Measurements from ENCODE around the gene CH25H.

CH25H gene

GRCh38 chr10:89167915-89168314, 39.2 kb downstream of the CH25H start:
- no peak overlapping the region for H3K4me3 ChIP-seq (ENCODE audit: low read depth, low read length)
- CTCF ChIA-PET = interaction anchor here (2.1 kb wide), 1 partner anchor 138 kb away, joined by 6 read pairs; no protein-coding TSS in a partner anchor
- DNase-seq (ENCODE audit: low read depth, low spot score) = no peak
- no peak for TF ChIP-seq CTCF (IDR thresholded peaks at IDR 0.05; ENCODE audit: insufficient read depth, low read length, missing control alignments)
- POLR2A ChIA-PET = no interaction called here

- CTCF ChIA-PET = no interaction called here
- TF ChIP-seq CTCF (IDR thresholded peaks at IDR 0.05; ENCODE audit: insufficient read depth, low read length, missing control alignments) = no peak
- H3K4me3 ChIP-seq (ENCODE audit: low read depth, low read length) = no peak overlapping the region
- POLR2A ChIA-PET = no interaction called here
- DNase-seq (ENCODE audit: low read depth, low spot score) = no peak
These were observed 41.2 kb downstream of the CH25H start for GRCh38 chr10:89165923-89166322.

GRCh38 chr10:89164920-89165319, 42.2 kb downstream of the CH25H start:
- POLR2A ChIA-PET = no interaction called here
- CTCF ChIA-PET = interaction anchor here (1.7 kb wide), 1 partner anchor 53 kb away, joined by 5 read pairs; no protein-coding TSS in a partner anchor
- DNase-seq (ENCODE audit: low read depth, low spot score) = no peak
- no peak for TF ChIP-seq CTCF (IDR thresholded peaks at IDR 0.05; ENCODE audit: insufficient read depth, low read length, missing control alignments)
- H3K4me3 ChIP-seq (ENCODE audit: low read depth, low read length) = no peak overlapping the region

DNA sequence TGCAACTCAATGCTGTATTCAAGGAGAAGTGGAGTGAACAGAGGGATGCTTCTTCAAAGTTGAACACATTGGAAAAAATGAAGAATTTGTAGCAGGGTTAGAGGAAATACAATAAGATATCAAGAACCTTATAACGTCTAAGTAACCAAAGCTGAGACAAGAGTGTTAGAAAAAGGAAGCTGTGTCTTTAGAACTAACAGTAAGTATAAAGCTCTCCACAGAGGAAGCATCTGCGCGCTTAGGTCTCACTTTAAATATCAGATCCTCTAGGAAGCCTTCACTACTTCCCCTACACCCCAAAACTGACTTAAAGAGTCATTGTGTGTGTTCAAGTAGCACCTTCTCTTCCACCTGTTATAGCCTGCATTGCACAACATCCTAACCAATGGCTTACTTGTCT, 43.0 kb downstream of the CH25H start:
- no peak for TF ChIP-seq CTCF (IDR thresholded peaks at IDR 0.05; ENCODE audit: insufficient read depth, low read length, missing control alignments)
- POLR2A ChIA-PET = no interaction called here
- CTCF ChIA-PET = interaction anchor here (1.7 kb wide), 1 partner anchor 54 kb away, joined by 5 read pairs; no protein-coding TSS in a partner anchor
- no peak for DNase-seq (ENCODE audit: low read depth, low spot score)
- no peak overlapping the region for H3K4me3 ChIP-seq (ENCODE audit: low read depth, low read length)

DNA sequence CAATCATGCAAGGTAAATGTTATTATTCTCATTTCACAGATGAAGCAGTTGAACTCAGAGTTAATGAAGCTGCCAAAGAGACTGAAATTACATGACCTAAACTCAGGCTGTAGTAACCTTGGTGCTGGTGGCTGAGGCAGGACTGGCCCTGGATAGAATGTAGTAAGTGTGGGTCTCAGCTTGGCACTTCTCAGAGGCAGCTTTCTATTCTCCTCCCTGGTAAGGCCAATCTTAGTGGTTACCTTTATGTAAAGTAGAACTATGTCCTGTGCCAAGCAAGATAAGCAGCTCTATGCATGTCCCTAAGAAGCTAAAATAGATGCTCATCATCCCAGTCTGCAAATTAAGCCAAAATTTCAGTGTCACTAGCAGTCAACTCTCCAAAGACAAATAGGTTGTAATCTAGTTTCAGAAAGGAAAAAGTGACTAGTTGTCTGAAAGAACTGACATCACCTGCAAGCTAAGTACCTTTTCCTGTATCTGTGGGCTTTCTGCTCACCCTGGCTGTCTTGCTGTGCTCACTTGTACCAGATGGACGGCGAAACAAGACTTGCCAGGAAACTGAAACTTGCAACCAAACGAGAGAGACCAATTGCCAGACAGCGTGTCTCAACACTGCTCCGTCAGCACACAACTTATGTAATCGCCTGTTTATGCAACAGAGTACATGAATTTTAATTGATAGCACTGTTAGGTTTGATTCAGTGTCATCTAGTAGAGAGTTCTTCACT, 43.7 kb downstream of the CH25H start:
- H3K4me3 ChIP-seq (ENCODE audit: low read depth, low read length) = no peak overlapping the region
- CTCF ChIA-PET = interaction anchor here (1.4 to 1.8 kb wide), 3 partner anchors 14 to 231 kb away, joined by 3 to 5 read pairs (median 4); no protein-coding TSS in a partner anchor
- POLR2A ChIA-PET = no interaction called here
- no peak for TF ChIP-seq CTCF (IDR thresholded peaks at IDR 0.05; ENCODE audit: insufficient read depth, low read length, missing control alignments)
- DNase-seq (ENCODE audit: low read depth, low spot score) = no peak

- no peak for TF ChIP-seq CTCF (IDR thresholded peaks at IDR 0.05; ENCODE audit: insufficient read depth, low read length, missing control alignments)
- no peak for DNase-seq (ENCODE audit: low read depth, low spot score)
- ChIA-PET CTCF (interaction anchor here (1.4 to 1.8 kb wide), 2 partner anchors 14 to 230 kb away, joined by 3 to 4 read pairs; no protein-coding TSS in a partner anchor), POLR2A (no interaction called here)
- H3K4me3 ChIP-seq (ENCODE audit: low read depth, low read length) = no peak overlapping the region
These were observed 44.5 kb downstream of the CH25H start for GRCh38 chr10:89162596-89162995.

Data from AG04449 (cell line).